ENCODE data around the gene PELI3.
A peak's percentile ranks its signal among the peaks of the same experiment; 100 is the strongest.

PELI3 gene

GRCh38 chr11:66505276-66505816 lies 38.6 kb downstream of the PELI3 start:
- DNase-seq (ENCODE audit: low spot score) = no peak

- DNase-seq (ENCODE audit: low spot score) = no peak
Measured at GRCh38 chr11:66509131-66509561, 42.4 kb downstream of the PELI3 start.

GRCh38 chr11:66510271-66510989 lies 43.7 kb downstream of the PELI3 start, which contains the start of gene BBS1:
Gene BBS1 (plus strand): TSS chr11:66510635. CDS start chr11:66510660, 25 bp downstream.
- DNase-seq (ENCODE audit: low spot score) = peak; percentile 95

- no peak for DNase-seq (ENCODE audit: low spot score)
Measured at GRCh38 chr11:66510990-66511339, 44.3 kb downstream of the PELI3 start.

GRCh38 chr11:66523611-66524010 lies 56.9 kb downstream of the PELI3 start:
- DNase-seq (ENCODE audit: low spot score) = no peak

GRCh38 chr11:66524304-66525040 lies 57.8 kb downstream of the PELI3 start:
- DNase-seq (ENCODE audit: low spot score) = no peak
